Stimulated activated CD4-positive, alpha-beta T cell treated with anti-CD3 and anti-CD28 coated beads, Interleukin-2, amount 100 ng/mL, for 48 hours (primary cell): ENCODE measurements around the gene AGAP1.

Experiments
- DNase-seq, 2 donors: peaks; one replicate each; pipeline ENCODE4 v3.0.0-alpha.2; 2020

Gene AGAP1

GRCh38 chr2:235670974-235671787 lies 177.3 kb downstream of the AGAP1 start:
- DNase-seq = no peak

GRCh38 chr2:235672720-235673119 lies 178.9 kb downstream of the AGAP1 start:
- no peak for DNase-seq

DNA sequence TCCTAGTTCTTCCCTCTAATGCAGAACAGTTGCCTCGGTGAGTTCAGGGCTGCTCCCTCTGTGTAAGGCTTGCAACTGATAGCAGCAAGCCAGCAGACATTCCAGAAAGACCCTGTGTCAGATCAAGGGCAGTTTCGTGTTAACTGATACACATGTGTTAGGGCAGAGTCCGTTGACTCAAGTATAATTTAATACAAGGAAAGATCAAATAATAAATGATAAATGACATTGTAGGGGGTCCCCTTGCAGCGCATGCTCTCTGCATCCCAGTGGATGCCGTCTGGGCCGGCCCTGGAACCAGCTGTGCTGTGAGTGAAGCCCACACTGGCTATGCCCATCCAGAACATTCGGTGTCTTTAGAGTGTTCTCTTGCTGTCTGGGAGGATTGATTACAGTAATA lies 180.3 kb downstream of the AGAP1 start:
- DNase-seq = no peak

DNA sequence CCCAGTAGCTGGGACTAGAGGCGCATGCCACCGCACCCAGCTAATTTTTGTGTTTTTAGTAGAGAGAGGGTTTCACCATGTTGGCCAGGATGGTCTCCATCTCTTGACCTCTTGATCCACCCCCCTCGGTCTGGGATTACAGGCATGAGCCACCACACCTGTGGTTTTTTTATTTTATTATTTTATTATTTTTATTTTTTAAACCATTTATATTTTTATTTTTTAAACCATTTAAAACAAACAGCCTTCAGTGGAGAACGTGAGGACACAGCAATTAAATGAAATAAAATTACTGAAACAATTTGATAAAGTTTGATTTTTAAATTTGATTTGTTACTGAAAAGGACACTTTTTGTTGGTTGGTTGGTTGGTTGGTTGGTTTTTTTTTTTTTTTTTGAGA lies 181.0 kb downstream of the AGAP1 start:
- DNase-seq = no peak

- DNase-seq = no peak
Measured at GRCh38 chr2:235675678-235676535, 182.1 kb downstream of the AGAP1 start.

GRCh38 chr2:235676536-235676799 lies 182.6 kb downstream of the AGAP1 start:
- no peak for DNase-seq

- DNase-seq = no peak
Measured at GRCh38 chr2:235677276-235677788, 183.5 kb downstream of the AGAP1 start.

GRCh38 chr2:235677937-235678336 lies 184.1 kb downstream of the AGAP1 start:
- no peak for DNase-seq

GRCh38 chr2:235678712-235679111 lies 184.9 kb downstream of the AGAP1 start:
- DNase-seq = no peak

GRCh38 chr2:235679471-235679870 lies 185.6 kb downstream of the AGAP1 start:
- DNase-seq = no peak

DNA sequence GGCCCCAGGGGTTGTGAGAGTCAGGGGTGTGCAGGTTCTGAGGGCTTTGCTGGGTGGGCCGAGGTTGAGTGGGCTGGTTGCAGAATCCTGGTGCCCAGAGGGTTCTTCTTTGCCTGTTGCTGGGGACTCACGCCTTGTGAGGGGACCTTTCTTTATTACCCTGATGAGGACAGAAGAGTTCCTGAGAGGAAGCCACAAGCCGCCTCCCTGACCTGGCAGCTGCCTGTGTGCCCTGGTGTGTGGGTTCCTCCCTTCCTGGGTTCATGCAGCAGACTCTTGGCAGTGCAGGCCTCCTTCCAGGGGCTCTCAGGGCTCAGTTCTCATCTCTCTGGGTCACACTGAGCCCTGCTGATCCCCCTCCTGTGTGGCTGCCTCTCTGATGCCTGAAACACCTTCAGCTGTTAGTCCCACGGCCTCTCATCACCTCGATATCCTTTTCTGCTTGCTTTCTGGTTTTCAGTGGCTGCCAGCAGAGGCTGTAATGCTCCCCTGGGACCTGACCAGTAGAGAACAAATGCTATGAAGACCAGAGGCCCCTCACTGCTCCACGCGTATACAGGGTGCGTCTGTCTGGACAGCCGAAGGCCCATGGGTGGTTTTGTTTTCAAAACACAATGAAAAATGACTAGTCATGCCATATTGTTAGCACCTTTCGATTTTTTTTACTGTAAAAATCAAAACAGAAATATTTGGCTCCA lies 191.3 kb downstream of the AGAP1 start:
- no peak for DNase-seq

GRCh38 chr2:235688511-235689426 lies 194.9 kb downstream of the AGAP1 start:
- DNase-seq = no peak

DNA sequence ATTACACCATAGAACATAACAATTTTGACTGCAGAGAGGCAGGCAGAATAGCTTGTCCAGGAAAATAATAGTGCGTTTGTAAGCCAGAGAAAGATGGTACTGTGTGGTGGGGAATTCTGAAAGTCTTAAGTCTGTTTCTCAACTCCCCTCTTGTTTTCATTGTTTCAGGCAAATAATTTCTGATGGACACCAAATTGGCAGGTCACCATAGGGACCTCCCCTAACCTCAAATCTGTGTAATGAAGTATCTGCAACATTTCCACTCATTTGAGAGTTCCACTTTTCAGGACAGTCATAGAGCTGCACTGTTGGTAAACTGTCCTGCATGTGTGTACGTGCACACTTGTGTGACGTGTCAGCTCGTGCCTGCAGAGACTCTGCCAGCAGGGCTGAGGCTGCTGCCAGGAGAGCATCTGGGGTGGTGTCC lies 195.6 kb downstream of the AGAP1 start:
- DNase-seq = no peak

- no peak for DNase-seq
Measured at GRCh38 chr2:235690082-235690808, 196.4 kb downstream of the AGAP1 start.

DNA sequence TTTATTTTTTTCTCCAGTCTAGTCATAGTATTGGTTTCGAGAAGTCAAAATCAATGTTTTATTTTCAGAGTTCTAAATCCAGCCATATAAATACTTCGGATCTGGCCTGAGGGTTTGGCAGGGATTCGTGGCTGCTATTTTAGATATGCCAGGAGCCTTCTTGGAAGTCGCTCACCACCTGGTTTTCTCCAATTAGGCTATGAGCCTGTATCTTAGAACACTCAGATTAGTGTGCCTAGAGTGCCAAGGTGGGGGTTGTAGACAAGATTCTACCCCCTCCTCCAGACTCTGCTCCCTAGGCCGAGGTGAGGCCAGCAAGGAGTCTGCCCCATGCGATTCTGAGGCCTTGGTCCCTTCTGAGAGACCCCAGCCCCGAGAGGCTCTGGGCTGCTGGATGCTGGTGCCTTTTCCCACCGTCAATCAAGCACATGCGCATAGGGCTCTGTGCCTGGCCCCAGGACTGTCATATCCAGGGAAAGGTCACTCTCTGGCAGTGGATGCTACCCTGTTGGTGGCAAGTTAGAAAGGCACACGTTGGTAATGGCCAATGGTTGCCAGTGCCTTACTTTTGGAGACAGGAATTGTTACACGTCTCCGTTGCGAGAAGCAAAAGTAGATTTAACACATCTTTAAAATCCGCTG lies 197.1 kb downstream of the AGAP1 start:
- DNase-seq = no peak

- DNase-seq = no peak
Measured at GRCh38 chr2:235692076-235692475, 198.2 kb downstream of the AGAP1 start.

DNA sequence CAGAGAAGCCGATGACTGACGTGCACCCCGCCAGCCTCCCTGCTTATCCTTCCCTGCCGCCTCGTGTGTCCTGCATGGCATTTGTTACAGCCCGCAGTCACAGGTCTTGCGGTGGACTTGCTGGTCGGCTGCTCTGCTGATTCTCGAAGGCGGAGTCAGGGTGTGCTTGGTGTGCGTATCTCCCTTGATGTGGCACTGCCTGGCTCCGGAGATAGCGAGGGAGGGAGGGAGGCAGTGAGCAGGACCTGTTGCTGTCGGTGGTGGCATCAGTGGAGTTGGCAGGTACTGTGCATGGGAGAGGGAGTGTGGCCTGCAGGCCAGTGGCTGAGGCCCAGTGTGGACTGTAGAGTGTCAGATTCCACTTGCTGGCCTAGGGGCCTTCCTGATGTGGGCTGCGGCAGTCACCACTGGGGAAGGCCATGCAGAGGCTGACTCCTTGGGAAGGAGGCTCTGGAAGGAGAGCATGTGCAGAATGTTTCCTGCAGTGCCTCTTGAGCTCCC lies 198.9 kb downstream of the AGAP1 start:
- no peak for DNase-seq

GRCh38 chr2:235693279-235693678 lies 199.4 kb downstream of the AGAP1 start:
- DNase-seq = no peak

DNA sequence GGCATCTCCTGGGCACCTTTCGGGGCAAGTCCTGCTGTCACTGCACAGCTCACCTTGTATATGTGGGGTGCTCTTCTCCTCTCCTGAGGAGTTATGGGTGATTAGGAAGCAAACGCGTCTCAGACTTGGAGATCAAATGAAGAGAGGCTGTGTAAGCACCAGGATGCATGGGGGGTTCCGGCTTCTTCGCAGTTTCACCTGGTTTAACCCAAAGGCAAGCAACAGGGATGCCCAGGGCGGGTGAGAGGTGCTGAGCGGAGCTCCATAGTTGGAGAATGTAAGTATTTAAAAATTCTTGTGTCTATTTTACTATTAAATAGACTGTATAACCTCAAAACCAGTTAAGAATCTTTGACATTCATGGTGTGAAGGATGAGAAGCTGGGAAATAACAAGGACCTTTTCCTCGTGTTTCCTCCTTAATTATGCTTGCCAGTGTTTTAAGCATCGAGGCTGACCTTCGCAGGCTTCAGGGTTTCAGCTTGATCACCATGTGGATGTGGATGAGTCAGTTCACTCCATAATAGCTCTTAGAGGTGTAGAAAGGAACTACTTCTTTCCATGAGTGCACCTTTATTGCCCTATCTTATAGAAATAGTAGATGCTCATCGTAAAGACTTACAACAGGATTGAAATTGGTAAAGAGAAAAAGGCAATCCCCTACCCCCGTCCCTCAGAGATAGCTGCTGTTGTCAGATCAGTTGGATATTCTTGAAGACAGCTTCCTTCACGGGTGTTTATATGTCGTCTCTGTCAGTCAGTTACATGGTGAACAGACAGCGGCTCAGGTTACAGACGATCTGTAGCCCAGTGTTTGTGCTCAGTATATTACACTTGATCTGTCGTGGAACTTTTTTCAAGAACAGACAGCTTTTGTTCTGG lies 201.1 kb downstream of the AGAP1 start:
- DNase-seq = no peak

DNA sequence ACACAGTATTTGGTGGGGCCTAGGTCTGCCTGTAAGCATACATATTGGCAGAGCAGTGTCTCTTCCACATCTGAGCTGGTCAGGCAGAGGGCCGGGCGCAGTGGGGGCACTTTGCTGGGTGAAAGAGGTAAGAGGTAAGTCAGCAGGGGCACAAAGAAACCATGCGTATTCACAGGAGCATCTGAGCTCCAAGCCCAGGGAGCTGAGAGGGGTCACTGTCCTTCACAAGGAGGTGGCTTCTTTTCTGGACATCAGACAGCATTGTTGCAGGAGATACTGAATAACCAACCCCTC lies 201.7 kb downstream of the AGAP1 start:
- no peak for DNase-seq
